ENCODE results near the gene ENO2. TPM values are rescaled to one million over a fixed set of nuclear protein-coding genes. Genes with fewer than 3 reads are reported as not detected.

ENO2 gene
- total RNA-seq, 4 donors from 2014 or later = 5.0 to 8.0 (median 5.5) TPM

DNA sequence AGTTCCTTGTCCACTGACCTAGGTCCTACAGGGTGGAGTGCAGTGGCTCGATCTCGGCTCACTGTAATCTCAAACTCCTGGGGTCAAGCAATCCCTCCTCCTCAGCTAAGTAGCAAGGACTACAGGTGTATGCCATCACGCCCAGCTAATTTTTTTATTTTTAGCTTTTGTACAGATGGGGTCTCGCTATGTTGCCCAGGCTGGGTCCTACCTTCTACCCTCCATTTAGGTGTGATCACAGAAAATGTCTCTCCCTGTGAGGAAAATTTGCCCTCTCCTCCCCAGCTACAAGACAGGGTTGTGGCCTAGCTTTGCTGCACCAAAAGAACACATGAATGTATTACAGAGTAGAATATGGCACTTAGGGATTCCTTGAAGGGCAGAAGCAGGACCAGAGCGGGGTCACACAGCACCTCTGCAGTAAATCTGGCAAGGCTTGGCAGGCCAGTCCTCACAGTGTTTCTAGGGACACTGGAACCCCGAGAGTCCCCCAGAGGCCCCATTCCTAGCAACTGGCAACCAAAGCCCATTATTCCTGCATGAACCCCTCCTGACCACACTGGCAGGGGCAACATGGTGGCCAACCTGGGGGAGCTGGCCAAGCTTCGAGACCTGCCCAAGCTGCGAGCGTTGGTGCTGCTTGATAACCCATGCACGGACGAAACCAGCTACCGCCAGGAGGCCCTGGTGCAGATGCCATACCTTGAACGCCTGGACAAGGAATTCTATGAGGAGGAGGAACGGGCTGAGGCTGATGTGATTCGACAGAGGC lies 2.0 kb upstream of the ENO2 start:
- DNase-seq = no peak
- H3K4me3 ChIP-seq = no peak overlapping the region
- H3K27ac ChIP-seq = no peak overlapping the region
- 82 to 91% methylated on average over 10 to 13 of the region's 15 CpGs for WGBS, 2 donors
- H3K9me3 ChIP-seq = no peaks in the 10 kb centered on the region
- H3K36me3 ChIP-seq = peaks cover 0 to 19% (median 0%) of the 10 kb centered on the region in 3 donors
- H3K4me1 ChIP-seq = peaks cover 13 to 28% (median 14%) of the 10 kb centered on the region in 3 donors
- intact Hi-C loops (cut with DNase I) = no loop called here
- H3K27me3 ChIP-seq = peaks cover 0 to 10% (median 0%) of the 10 kb centered on the region in 4 donors
- TF ChIP-seq, protein P1, sequence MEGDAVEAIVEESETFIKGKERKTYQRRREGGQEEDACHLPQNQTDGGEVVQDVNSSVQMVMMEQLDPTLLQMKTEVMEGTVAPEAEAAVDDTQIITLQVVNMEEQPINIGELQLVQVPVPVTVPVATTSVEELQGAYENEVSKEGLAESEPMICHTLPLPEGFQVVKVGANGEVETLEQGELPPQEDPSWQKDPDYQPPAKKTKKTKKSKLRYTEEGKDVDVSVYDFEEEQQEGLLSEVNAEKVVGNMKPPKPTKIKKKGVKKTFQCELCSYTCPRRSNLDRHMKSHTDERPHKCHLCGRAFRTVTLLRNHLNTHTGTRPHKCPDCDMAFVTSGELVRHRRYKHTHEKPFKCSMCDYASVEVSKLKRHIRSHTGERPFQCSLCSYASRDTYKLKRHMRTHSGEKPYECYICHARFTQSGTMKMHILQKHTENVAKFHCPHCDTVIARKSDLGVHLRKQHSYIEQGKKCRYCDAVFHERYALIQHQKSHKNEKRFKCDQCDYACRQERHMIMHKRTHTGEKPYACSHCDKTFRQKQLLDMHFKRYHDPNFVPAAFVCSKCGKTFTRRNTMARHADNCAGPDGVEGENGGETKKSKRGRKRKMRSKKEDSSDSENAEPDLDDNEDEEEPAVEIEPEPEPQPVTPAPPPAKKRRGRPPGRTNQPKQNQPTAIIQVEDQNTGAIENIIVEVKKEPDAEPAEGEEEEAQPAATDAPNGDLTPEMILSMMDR (IDR thresholded peaks at IDR 0.05) = no peak
- TF ChIP-seq POLR2A (IDR thresholded peaks at IDR 0.05) = no peak

DNA sequence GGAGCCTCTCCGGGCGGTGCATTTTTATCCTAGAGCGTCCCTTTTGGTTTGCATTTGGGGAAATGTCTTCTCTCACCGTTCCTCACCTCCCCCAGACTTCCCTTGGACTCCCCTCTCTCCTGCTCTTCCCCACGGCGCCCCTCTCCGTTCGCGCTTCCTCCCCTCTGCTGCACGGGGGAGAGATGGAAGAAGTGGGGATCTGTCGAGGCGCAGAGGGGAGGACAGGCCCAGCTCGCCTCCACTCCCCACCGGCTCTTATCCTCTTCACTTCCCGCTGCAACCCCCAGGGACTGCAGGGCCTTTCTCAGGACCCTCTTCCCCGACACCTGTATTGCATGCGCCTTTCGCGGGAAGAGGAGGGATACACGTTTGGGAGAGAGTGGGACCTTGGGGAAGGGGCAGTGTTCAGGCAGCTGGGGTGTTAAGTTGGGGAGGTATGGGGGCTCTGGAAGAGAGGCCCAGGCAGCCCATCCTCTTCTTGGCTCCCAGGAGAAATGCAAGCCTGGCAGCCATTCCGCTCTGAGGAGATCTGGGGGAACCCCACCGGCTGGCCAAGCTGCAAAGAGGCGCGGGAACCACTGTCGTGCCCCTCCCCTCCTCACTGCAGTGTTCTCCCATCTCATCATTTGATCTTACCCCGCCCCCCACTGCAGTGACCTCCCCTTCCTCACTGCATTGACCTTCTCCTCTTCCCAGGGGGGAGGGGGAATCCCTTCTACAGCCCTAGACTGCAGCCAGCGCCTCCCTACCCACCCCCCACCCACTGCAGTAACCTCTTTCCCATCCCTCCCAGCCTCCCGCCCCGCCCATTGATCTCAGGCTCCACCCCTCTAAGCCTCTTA lies 788 bp downstream of the ENO2 start:
- Histone ChIP-seq H3K4me1 (peaks cover 13 to 28% (median 14%) of the 10 kb centered on the region in 3 donors), H3K36me3 (peaks cover 0 to 33% (median 0%) of the 10 kb centered on the region in 3 donors), H3K27ac (peak overlapping the region; percentile 53 to 89 (median 80)), H3K27me3 (peaks cover 0 to 10% (median 0%) of the 10 kb centered on the region in 4 donors), H3K9me3 (no peaks in the 10 kb centered on the region), H3K4me3 (peak overlapping the region; percentile 50 to 77 (median 62))
- TF ChIP-seq POLR2A (IDR thresholded peaks at IDR 0.05) = no peak
- TF ChIP-seq, protein P1 (IDR thresholded peaks at IDR 0.05) = no peak
- intact Hi-C loops (cut with DNase I) = no loop called here
- 14 to 15% methylated on average over 17 of the region's 29 CpGs for WGBS, 2 donors
- DNase-seq = no peak

DNA sequence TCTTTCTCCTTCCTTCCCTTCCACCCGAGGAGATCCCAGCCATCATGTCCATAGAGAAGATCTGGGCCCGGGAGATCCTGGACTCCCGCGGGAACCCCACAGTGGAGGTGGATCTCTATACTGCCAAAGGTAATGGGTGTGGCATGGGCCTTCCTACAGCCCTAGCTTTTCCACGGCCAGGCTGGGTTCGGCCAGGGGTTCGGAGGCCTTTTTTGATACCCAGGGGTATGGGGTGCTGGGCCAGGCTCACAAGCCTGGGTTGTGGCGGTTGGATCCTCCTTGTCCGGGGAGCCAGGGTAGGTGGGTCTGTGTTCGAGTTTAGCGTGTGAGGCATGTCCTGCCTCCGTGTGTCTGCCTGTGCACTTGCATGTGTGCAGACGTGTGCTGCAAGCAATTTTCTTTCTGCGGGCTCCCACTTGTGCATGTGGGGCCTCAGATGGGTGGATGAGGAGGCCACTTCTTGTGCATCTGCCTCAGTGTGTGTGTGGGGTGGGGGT lies 1.5 kb downstream of the ENO2 start:
- intact Hi-C loops (cut with DNase I) = no loop called here
- no peak overlapping the region for H3K27ac ChIP-seq
- no peaks in the 10 kb centered on the region for H3K9me3 ChIP-seq
- H3K27me3 ChIP-seq = peaks cover 0 to 10% (median 0%) of the 10 kb centered on the region in 4 donors
- no peak for DNase-seq
- H3K4me1 ChIP-seq = peaks cover 13 to 28% (median 14%) of the 10 kb centered on the region in 3 donors
- TF ChIP-seq, protein P1 (IDR thresholded peaks at IDR 0.05) = no peak
- TF ChIP-seq POLR2A (IDR thresholded peaks at IDR 0.05) = no peak
- peaks cover 0 to 33% (median 0%) of the 10 kb centered on the region in 3 donors for H3K36me3 ChIP-seq
- WGBS, 2 donors = 66% methylated on average over 4 of the region's 14 CpGs; no CpG with 5 or more reads in 1 of the 2 donors
- peak overlapping the region in 2 of 4 donors; percentile 52 to 77 for H3K4me3 ChIP-seq

DNA sequence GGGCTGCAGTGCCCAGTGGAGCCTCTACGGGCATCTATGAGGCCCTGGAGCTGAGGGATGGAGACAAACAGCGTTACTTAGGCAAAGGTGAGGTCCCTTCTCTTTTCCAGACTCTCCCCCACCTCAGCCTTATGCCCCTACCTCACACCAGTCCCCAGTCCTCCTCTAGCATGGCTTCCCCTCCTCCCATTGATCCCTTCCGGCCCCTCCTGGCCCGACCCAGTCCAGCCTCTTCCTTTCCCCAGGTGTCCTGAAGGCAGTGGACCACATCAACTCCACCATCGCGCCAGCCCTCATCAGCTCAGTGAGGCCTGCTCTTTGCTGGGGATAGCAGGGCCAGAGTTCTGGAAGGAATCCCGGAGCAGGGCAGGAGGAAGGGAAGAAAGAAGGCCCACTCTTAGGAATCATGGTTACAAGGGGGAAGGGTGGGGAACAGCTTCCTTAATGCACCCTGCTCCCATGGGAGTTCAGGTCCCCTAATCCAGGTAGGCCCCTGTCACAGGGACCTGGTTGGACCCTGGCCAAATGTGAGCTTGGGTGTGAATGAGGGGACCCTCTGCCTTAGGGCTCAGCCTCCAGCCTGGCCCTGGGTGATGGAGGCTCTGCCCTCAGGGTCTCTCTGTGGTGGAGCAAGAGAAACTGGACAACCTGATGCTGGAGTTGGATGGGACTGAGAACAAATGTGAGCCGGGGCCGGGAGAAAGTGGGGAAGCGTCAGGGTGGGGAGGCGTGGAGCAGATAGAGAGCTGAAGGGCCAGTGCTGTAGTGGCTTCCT lies 2.2 kb downstream of the ENO2 start:
- no peak for DNase-seq
- Histone ChIP-seq H3K27me3 (peaks cover 0 to 10% (median 0%) of the 10 kb centered on the region in 4 donors), H3K36me3 (peaks cover 0 to 33% (median 0%) of the 10 kb centered on the region in 3 donors), H3K27ac (no peak overlapping the region), H3K4me1 (peaks cover 13 to 28% (median 14%) of the 10 kb centered on the region in 3 donors), H3K9me3 (no peaks in the 10 kb centered on the region), H3K4me3 (no peak overlapping the region)
- intact Hi-C loops (cut with DNase I) = no loop called here
- WGBS, 2 donors = 91 to 97% methylated on average over 8 to 9 of the region's 11 CpGs
- TF ChIP-seq, protein P1 (IDR thresholded peaks at IDR 0.05) = no peak
- TF ChIP-seq POLR2A (IDR thresholded peaks at IDR 0.05) = no peak

All from esophagus squamous epithelium (tissue), 5 donors.